H9 (cell line): ENCODE data around the gene JMJD1C. TPM values are rescaled to one million over a fixed set of nuclear protein-coding genes. Genes with fewer than 3 reads are reported as not detected.

Experiments used
- DNase-seq: peaks from one replicate; pipeline ENCODE4 v3.0.0-alpha.2; 2017
- H2AFZ ChIP-seq: one replicate; pipeline ENCODE4 v1.6.1; 2013; ENCODE audit warnings: mild to moderate bottlenecking, low read length, control low read depth, moderate library complexity
- H2AK5ac ChIP-seq: 2 replicates; pipeline ENCODE4 v1.6.1; 2013; ENCODE audit warnings: low read length, control low read depth, mixed read lengths; ENCODE audit not compliant: insufficient read length
- H2BK120ac ChIP-seq: one replicate; pipeline ENCODE4 v1.6.1; 2013; ENCODE audit warnings: low read depth, mild to moderate bottlenecking, low read length, control low read depth, inconsistent platforms; ENCODE audit not compliant: poor library complexity, severe bottlenecking
- H2BK12ac ChIP-seq: 2 replicates; pipeline ENCODE4 v1.6.1; 2013; ENCODE audit warnings: low read length, control low read depth, mixed read lengths, low read depth; ENCODE audit not compliant: insufficient read length
- H2BK15ac ChIP-seq: 2 replicates; pipeline ENCODE4 v1.6.1; 2013; ENCODE audit warnings: low read depth, low read length, control low read depth
- H2BK20ac ChIP-seq: one replicate; pipeline ENCODE4 v1.6.1; 2013; ENCODE audit warnings: low read depth, mild to moderate bottlenecking, low read length, control low read depth, inconsistent platforms; ENCODE audit not compliant: poor library complexity, severe bottlenecking
- H2BK5ac ChIP-seq: 2 replicates; pipeline ENCODE4 v1.6.1; 2013; ENCODE audit warnings: low read length, control low read depth, mixed read lengths; ENCODE audit not compliant: insufficient read length
- H3K14ac ChIP-seq: 2 replicates; pipeline ENCODE4 v1.6.1; 2013; ENCODE audit warnings: low read length, control low read depth; ENCODE audit not compliant: insufficient read depth
- H3K18ac ChIP-seq: 2 replicates; pipeline ENCODE4 v1.6.1; 2013; ENCODE audit warnings: low read depth, mild to moderate bottlenecking, mixed read lengths, low read length, control low read depth; ENCODE audit not compliant: insufficient read length
- H3K23ac ChIP-seq: 2 replicates; pipeline ENCODE4 v1.6.1; 2013; ENCODE audit warnings: low read length, control low read depth, mixed read lengths, low read depth; ENCODE audit not compliant: insufficient read length
- H3K23me2 ChIP-seq: 2 replicates; pipeline ENCODE4 v1.6.1; 2013; ENCODE audit warnings: low read depth, mild to moderate bottlenecking, mixed read lengths, low read length, control low read depth; ENCODE audit not compliant: insufficient read length, poor library complexity, severe bottlenecking
- H3K27ac ChIP-seq: 2 replicates; pipeline ENCODE4 v1.5.1; 2013; ENCODE audit warnings: low read length, control low read depth, mixed read lengths, low read depth; ENCODE audit not compliant: insufficient read length
- H3K27me3 ChIP-seq: 2 replicates; pipeline ENCODE4 v1.6.1; 2013; ENCODE audit warnings: low read length, control low read depth, inconsistent platforms; ENCODE audit not compliant: insufficient read depth
- H3K4ac ChIP-seq: 2 replicates; pipeline ENCODE4 v1.6.1; 2013; ENCODE audit warnings: low read depth, mild to moderate bottlenecking, control low read depth, inconsistent platforms, low read length, moderate library complexity
- H3K4me1 ChIP-seq: 2 replicates; pipeline ENCODE4 v1.6.1; 2013; ENCODE audit warnings: low read length, control low read depth, inconsistent platforms; ENCODE audit not compliant: insufficient read depth
- H3K4me2 ChIP-seq: 2 replicates; pipeline ENCODE4 v1.6.1; 2013; ENCODE audit warnings: low read length, control low read depth, mixed read lengths; ENCODE audit not compliant: insufficient read length, insufficient read depth
- H3K56ac ChIP-seq: 2 replicates; pipeline ENCODE4 v1.6.1; 2013; ENCODE audit warnings: low read depth, mild to moderate bottlenecking, mixed read lengths, low read length, control low read depth; ENCODE audit not compliant: insufficient read length
- H3K79me1 ChIP-seq: 2 replicates; pipeline ENCODE4 v1.6.1; 2013; ENCODE audit warnings: low read depth, mild to moderate bottlenecking, moderate library complexity, low read length, control low read depth, inconsistent platforms; ENCODE audit not compliant: insufficient read depth, poor library complexity, severe bottlenecking
- H3K79me2 ChIP-seq: 2 replicates; pipeline ENCODE4 v1.6.1; 2013; ENCODE audit warnings: low read length, control low read depth, inconsistent platforms; ENCODE audit not compliant: insufficient read depth
- H3K9ac ChIP-seq: 2 replicates; pipeline ENCODE4 v1.6.1; 2013; ENCODE audit warnings: low read length, control low read depth, mixed read lengths; ENCODE audit not compliant: insufficient read length; ENCODE audit errors: extremely low read depth
- H3K9me3 ChIP-seq: one replicate; pipeline ENCODE4 v1.6.1; 2013; ENCODE audit warnings: low read depth, low read length, inconsistent platforms; ENCODE audit not compliant: control insufficient read depth
- H3T11ph ChIP-seq: one replicate; pipeline ENCODE4 v1.6.1; 2013; ENCODE audit warnings: mild to moderate bottlenecking, low read length, control low read depth, inconsistent platforms
- H4K20me1 ChIP-seq: one replicate; pipeline ENCODE4 v1.6.1; 2013; ENCODE audit not compliant: control insufficient read depth, insufficient read length, insufficient read depth
- H4K5ac ChIP-seq: 2 replicates; pipeline ENCODE4 v1.6.1; 2013; ENCODE audit warnings: low read depth, mild to moderate bottlenecking, mixed read lengths, low read length, control low read depth; ENCODE audit not compliant: insufficient read length
- H4K8ac ChIP-seq: replicated peaks from 2 replicates; pipeline ENCODE4 v1.6.1; 2013; ENCODE audit warnings: low read length, control low read depth, mixed read lengths, low read depth; ENCODE audit not compliant: insufficient read length
- H4K91ac ChIP-seq: 2 replicates; pipeline ENCODE4 v1.6.1; 2013; ENCODE audit warnings: low read depth, mild to moderate bottlenecking, moderate library complexity, mixed read lengths, low read length, control low read depth; ENCODE audit not compliant: insufficient read length
- H3K27ac Mint-ChIP-seq, 3 experiments: 2 replicates in 2 of 3; 3 replicates in 1 of 3; pipeline ENCODE4 v1.8.0; 2020 to 2021; ENCODE audit warnings: mixed read lengths in 3 of 3, mild to moderate bottlenecking in 1 of 3, moderate library complexity in 1 of 3
- H3K27me3 Mint-ChIP-seq: 2 replicates; pipeline ENCODE4 v1.8.0; 2021; ENCODE audit warnings: low read depth, mild to moderate bottlenecking, moderate library complexity, mixed read lengths
- H3K36me3 Mint-ChIP-seq, 3 experiments: 2 replicates in 2 of 3; 3 replicates in 1 of 3; pipeline ENCODE4 v1.8.0; 2020 to 2021; ENCODE audit warnings: low read depth in 3 of 3, mixed read lengths in 3 of 3; ENCODE audit not compliant: insufficient read depth in 1 of 3
- H3K4me1 Mint-ChIP-seq, 2 experiments: 2 replicates each; pipeline ENCODE4 v1.8.0; 2020; ENCODE audit warnings: mixed read lengths in 2 of 2
- H3K4me3 Mint-ChIP-seq, 2 experiments: 2 replicates in 1 of 2; 3 replicates in 1 of 2; pipeline ENCODE4 v1.8.0; 2020 to 2021; ENCODE audit warnings: mild to moderate bottlenecking in 2 of 2, mixed read lengths in 2 of 2, moderate library complexity in 1 of 2
- H3K9me3 Mint-ChIP-seq, 2 experiments: 2 replicates in 1 of 2; 3 replicates in 1 of 2; pipeline ENCODE4 v1.8.0; 2020; ENCODE audit warnings: mild to moderate bottlenecking in 2 of 2, mixed read lengths in 2 of 2, moderate library complexity in 1 of 2
- WGBS: extraction: QIAGEN DNeasy Blood & Tissue Kit; methylation state at CpG from one replicate; pipeline ENCODE4 v1.1.7; 2013; ENCODE audit warnings: missing lambda C conversion rate, low lambda C conversion rate, mixed read lengths; ENCODE audit not compliant: insufficient read length; ENCODE audit errors: extremely low coverage; 5-methylcytosine and 5-hydroxymethylcytosine counted together
- total RNA-seq: library from RNA; stranded (reverse); gene quantifications from 2 replicates; pipeline ENCODE4 v1.2.1, GENCODE V29; 2021
- TF ChIP-seq, protein P1 (sequence below): fragments of 200-600 bp; sonication (generic); conservative IDR thresholded peaks from 3 replicates; pipeline ENCODE4 v1.8.0; 2021; ENCODE audit warnings: antibody characterized with exemption, mild to moderate bottlenecking

JMJD1C gene
- total RNA-seq, 1 experiment from 2014 or later = 200 TPM

DNA sequence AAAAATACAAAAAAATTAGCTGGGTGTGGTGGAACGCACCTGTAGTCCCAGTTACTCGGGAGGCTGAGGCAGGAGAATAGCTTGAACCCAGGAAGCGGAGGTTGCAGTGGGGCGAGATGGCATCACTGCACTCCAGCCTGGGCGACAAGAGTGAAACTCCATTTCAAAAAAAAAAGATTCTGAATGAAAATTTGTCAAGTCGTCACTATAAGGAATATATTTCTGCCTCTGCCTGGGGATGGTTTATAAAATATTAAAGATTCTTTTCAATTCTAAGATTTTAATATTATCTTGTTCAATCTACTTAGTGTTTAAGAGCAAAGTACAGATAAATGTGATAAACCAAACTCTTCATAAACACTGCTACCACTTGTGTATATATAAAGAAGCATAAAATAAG, 185.4 kb downstream of the JMJD1C start:
- no peak overlapping the region for H3K9ac ChIP-seq
- no peak overlapping the region for H2AFZ ChIP-seq
- H3K14ac ChIP-seq = no peak overlapping the region
- no peak overlapping the region for H2BK120ac ChIP-seq
- no peaks in the 10 kb centered on the region for H3K23me2 ChIP-seq
- no peak overlapping the region for H2AK5ac ChIP-seq
- no peak overlapping the region for H3K23ac ChIP-seq
- no peak overlapping the region for H3K56ac ChIP-seq
- H3K27me3 Mint-ChIP-seq = no peaks in the 10 kb centered on the region
- H4K20me1 ChIP-seq = no peaks in the 10 kb centered on the region
- H4K5ac ChIP-seq = no peak overlapping the region
- no CpG with 5 or more reads among the region's 6 CpGs for WGBS
- no peak overlapping the region for H3K27ac ChIP-seq
- H3K79me2 ChIP-seq = peaks cover 1% of the 10 kb centered on the region; the same call in 1 of the 2 replicates
- H3T11ph ChIP-seq = no peak overlapping the region
- H3K79me1 ChIP-seq = no peaks in the 10 kb centered on the region
- no peaks in the 10 kb centered on the region for H3K9me3 Mint-ChIP-seq
- no peak overlapping the region for H2BK20ac ChIP-seq
- no peak overlapping the region for H4K8ac ChIP-seq
- DNase-seq = no peak
- no peak overlapping the region for H2BK12ac ChIP-seq
- no peak overlapping the region for H3K18ac ChIP-seq
- H2BK5ac ChIP-seq = no peak overlapping the region
- no peak overlapping the region for H3K4me3 Mint-ChIP-seq
- no peaks in the 10 kb centered on the region for H3K27me3 ChIP-seq
- no peak overlapping the region for H3K4me2 ChIP-seq
- H4K91ac ChIP-seq = no peak overlapping the region
- no peaks in the 10 kb centered on the region; a peak in 1 of 7 replicates for H3K36me3 Mint-ChIP-seq
- peaks cover 2% of the 10 kb centered on the region; the same call in 1 of the 2 replicates for H3K4me1 ChIP-seq
- no peak overlapping the region for H3K27ac Mint-ChIP-seq
- no peak overlapping the region for H3K4ac ChIP-seq
- peaks cover 11 to 24% of the 10 kb centered on the region in 2 experiments for H3K4me1 Mint-ChIP-seq
- H3K9me3 ChIP-seq = no peaks in the 10 kb centered on the region
- no peak overlapping the region for H2BK15ac ChIP-seq
- TF ChIP-seq, protein P1, sequence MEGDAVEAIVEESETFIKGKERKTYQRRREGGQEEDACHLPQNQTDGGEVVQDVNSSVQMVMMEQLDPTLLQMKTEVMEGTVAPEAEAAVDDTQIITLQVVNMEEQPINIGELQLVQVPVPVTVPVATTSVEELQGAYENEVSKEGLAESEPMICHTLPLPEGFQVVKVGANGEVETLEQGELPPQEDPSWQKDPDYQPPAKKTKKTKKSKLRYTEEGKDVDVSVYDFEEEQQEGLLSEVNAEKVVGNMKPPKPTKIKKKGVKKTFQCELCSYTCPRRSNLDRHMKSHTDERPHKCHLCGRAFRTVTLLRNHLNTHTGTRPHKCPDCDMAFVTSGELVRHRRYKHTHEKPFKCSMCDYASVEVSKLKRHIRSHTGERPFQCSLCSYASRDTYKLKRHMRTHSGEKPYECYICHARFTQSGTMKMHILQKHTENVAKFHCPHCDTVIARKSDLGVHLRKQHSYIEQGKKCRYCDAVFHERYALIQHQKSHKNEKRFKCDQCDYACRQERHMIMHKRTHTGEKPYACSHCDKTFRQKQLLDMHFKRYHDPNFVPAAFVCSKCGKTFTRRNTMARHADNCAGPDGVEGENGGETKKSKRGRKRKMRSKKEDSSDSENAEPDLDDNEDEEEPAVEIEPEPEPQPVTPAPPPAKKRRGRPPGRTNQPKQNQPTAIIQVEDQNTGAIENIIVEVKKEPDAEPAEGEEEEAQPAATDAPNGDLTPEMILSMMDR = no peak
